Kidney (tissue), 14 donors: ENCODE data around the gene MBD5. TPM values are rescaled to one million over a fixed set of nuclear protein-coding genes. Genes with fewer than 3 reads are reported as not detected.

Source experiments
- DNase-seq, 5 donors: peaks; one replicate each; pipeline ENCODE4 v3.0.0-alpha.2; 2013 to 2020
- FAIRE-seq: peaks from 2 replicates; lab custom pipeline; 2012; peaks lifted over from hg19 to GRCh38; lab: Jason Lieb, UNC
- H3K27ac ChIP-seq, 2 donors: one replicate each; pipeline ENCODE4 v1.7.0; 2013; ENCODE audit warnings: low read depth in 2 of 2, low read length in 2 of 2, inconsistent platforms in 1 of 2
- H3K27me3 ChIP-seq: one replicate; pipeline ENCODE4 v1.7.1; 2013; ENCODE audit warnings: low read length, inconsistent platforms; ENCODE audit not compliant: control insufficient read depth, insufficient read depth
- H3K36me3 ChIP-seq, 3 donors: one replicate each; pipeline versions ENCODE4 v1.7.0 to v1.7.1; 2013; ENCODE audit warnings: low read length in 3 of 3, control low read depth in 1 of 3, inconsistent platforms in 1 of 3; ENCODE audit not compliant: insufficient read depth in 3 of 3, control insufficient read depth in 2 of 3
- H3K4me1 ChIP-seq, 3 donors: one replicate each; pipeline versions ENCODE4 v1.7.0 to v1.7.1; 2013; ENCODE audit warnings: low read length in 3 of 3, inconsistent platforms in 1 of 3, low read depth in 1 of 3; ENCODE audit not compliant: control insufficient read depth in 2 of 3, insufficient read depth in 2 of 3
- H3K4me3 ChIP-seq, 3 donors: one replicate each; pipeline versions ENCODE4 v1.7.0 to v1.8.1; 2013; ENCODE audit warnings: low read length in 3 of 3, control low read depth in 1 of 3, inconsistent platforms in 1 of 3
- H3K9ac ChIP-seq, 3 donors: one replicate each; pipeline versions ENCODE4 v1.7.0 to v1.7.1; 2013; ENCODE audit warnings: low read length in 3 of 3, control low read depth in 1 of 3, inconsistent platforms in 1 of 3
- H3K9me3 ChIP-seq, 3 donors: one replicate each; pipeline versions ENCODE4 v1.7.0 to v1.7.1; 2013; ENCODE audit warnings: low read length in 3 of 3, control low read depth in 1 of 3, inconsistent platforms in 1 of 3; ENCODE audit not compliant: control insufficient read depth in 2 of 3, insufficient read depth in 1 of 3
- intact Hi-C: fragments of 100-400 bp; cut with DNase I; formaldehyde crosslinking; loops from one replicate; pipeline ENCODE4 v1.11.1; 2022
- polyA plus RNA-seq: library from polyadenylated mRNA; stranded (reverse); fragments of 350-450 nt; fragmentation: Illumina TruSeq; extraction: RNeasy Lipid Tissue Mini Kit (QIAGEN cat#74804); gene quantifications from one replicate; pipeline ENCODE4 v1.2.3, GENCODE V29; 2014; ENCODE audit warnings: low read depth, low replicate concordance; ENCODE audit not compliant: insufficient read depth
- total RNA-seq: library from RNA; stranded (reverse); fragmentation: NEBNext Ultra II Directional; extraction: Animal tissue kit (Norgen Biotek cat#: 25700); gene quantifications from one replicate; pipeline ENCODE4 v1.2.1, GENCODE V29; 2021
- TF ChIP-seq, protein P1 (sequence below): IDR thresholded peaks from 3 replicates; pipeline ENCODE4 v1.5.1; 2012; ENCODE audit warnings: mild to moderate bottlenecking, moderate library complexity, borderline replicate concordance; ENCODE audit not compliant: insufficient read depth; ENCODE audit errors: extremely low read depth
- donor health status: control.
- donor health status: control.
- donor health status: control.
- donor health status: control.
- donor health status: control.
- donor health status: DM: yes; HTN: yes; CAD: no.
- donor health status: Normal renal cell carcinoma (clear cell type).

Gene MBD5
- total and polyA plus RNA-seq, 2 donors from 2014 or later: 6.9 to 66.8 TPM

DNA sequence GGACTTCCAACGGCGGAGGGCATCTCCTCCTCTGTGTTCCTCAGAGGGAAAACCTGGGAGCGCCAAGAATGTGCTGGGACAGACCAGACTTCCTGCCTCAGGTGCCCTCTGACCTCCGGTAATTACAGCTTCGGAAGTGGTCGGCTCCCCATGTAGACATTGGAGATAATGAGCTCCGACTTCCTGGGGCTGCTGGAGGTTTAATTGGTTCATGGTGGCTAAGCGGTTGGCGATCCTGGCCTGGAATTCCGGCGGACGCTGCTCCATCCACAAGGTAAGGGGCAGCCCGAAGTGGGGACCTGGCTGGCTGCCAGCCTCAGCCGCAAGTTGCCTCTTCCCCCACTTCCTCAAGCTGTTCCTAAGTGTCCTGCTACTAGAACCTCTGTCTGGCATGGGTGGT is 540.5 kb downstream of the MBD5 start:
- TF ChIP-seq, protein P1, sequence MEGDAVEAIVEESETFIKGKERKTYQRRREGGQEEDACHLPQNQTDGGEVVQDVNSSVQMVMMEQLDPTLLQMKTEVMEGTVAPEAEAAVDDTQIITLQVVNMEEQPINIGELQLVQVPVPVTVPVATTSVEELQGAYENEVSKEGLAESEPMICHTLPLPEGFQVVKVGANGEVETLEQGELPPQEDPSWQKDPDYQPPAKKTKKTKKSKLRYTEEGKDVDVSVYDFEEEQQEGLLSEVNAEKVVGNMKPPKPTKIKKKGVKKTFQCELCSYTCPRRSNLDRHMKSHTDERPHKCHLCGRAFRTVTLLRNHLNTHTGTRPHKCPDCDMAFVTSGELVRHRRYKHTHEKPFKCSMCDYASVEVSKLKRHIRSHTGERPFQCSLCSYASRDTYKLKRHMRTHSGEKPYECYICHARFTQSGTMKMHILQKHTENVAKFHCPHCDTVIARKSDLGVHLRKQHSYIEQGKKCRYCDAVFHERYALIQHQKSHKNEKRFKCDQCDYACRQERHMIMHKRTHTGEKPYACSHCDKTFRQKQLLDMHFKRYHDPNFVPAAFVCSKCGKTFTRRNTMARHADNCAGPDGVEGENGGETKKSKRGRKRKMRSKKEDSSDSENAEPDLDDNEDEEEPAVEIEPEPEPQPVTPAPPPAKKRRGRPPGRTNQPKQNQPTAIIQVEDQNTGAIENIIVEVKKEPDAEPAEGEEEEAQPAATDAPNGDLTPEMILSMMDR: no peak
- H3K27ac ChIP-seq: no peak overlapping the region
- no peaks in the 10 kb centered on the region for H3K36me3 ChIP-seq
- FAIRE-seq: no peak
- H3K27me3 ChIP-seq: no peaks in the 10 kb centered on the region
- no peak for DNase-seq
- no peaks in the 10 kb centered on the region for H3K4me1 ChIP-seq
- peaks cover 0 to 3% (median 0%) of the 10 kb centered on the region in 3 donors for H3K9me3 ChIP-seq
- H3K9ac ChIP-seq: no peak overlapping the region
- no peak overlapping the region for H3K4me3 ChIP-seq
- intact Hi-C loops: no loop called here

DNA sequence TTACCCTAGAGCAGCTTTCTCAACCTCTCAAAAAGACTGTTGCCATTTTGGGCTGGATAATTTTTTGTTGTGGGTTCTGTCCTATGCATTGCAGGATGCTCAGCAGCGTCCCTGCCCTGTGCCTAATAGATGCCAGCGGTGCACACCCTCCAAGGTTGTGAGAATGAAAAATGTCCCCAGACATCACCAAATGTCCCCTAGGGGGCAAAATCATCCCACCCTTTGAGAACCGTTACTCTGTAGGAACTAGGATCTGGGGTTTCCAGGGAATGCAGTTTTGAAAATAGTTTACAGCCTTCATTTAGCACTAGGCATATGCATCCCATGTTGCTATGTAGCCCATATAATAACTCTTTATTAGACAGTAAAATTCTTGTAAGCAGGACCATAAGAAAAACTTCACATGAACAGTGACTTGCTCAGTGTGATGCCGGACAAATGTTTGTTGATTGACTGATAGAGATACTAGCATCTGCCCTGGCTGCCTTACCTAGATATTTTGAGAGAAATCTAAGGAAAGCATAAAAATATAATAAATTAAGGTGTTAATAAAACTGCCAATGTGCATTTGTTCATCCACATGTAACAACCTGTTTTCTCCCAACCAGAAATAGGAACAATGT is 544.5 kb downstream of the MBD5 start:
- Histone ChIP-seq H3K9ac (no peak overlapping the region), H3K9me3 (no peaks in the 10 kb centered on the region), H3K4me3 (no peak overlapping the region), H3K27ac (no peak overlapping the region), H3K4me1 (no peaks in the 10 kb centered on the region), H3K27me3 (no peaks in the 10 kb centered on the region), H3K36me3 (no peaks in the 10 kb centered on the region)
- intact Hi-C loops: no loop called here
- FAIRE-seq (no peak), DNase-seq (no peak)
- TF ChIP-seq, protein P1: no peak

Other genes with a start within 250 kb of the MBD5 start
- gene ACVR2A, start 176.1 kb upstream of the MBD5 start, total RNA-seq: 18.4 TPM
- 7.6 TPM for gene ACVR2A, start 176.1 kb upstream of the MBD5 start, polyA plus RNA-seq
- gene ORC4, start 354 bp upstream of the MBD5 start, total RNA-seq: 49.7 TPM
- 34.5 TPM for gene ORC4, start 354 bp upstream of the MBD5 start, polyA plus RNA-seq